Measurements from ENCODE around the gene SYT1.

SYT1 gene

DNA sequence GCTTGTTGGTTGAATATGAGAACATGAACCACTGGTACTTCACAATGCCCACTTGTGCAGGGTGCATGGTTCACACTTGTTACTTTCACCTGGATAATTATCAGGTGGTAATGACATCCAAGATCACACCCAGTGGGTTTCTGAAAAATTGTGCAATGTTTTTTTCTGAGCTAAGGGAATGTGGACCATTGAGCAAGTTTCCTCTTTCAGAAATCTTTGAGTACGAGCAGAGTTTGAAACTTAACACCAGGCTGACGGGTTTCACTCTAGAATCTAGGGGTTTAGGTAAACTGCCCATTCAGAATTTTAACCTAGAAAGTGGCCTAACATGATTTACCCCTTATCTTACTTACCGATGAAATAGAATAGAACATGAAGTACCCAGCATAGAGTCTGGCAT is 436.6 kb downstream of the SYT1 start:
- no peak for DNase-seq

- DNase-seq = no peak
These were observed 437.7 kb downstream of the SYT1 start for GRCh38 chr12:79302162-79302814.

- DNase-seq = no peak
These were observed 442.8 kb downstream of the SYT1 start for GRCh38 chr12:79307340-79307739.

GRCh38 chr12:79309039-79309438 is 444.5 kb downstream of the SYT1 start:
- no peak for DNase-seq

DNA sequence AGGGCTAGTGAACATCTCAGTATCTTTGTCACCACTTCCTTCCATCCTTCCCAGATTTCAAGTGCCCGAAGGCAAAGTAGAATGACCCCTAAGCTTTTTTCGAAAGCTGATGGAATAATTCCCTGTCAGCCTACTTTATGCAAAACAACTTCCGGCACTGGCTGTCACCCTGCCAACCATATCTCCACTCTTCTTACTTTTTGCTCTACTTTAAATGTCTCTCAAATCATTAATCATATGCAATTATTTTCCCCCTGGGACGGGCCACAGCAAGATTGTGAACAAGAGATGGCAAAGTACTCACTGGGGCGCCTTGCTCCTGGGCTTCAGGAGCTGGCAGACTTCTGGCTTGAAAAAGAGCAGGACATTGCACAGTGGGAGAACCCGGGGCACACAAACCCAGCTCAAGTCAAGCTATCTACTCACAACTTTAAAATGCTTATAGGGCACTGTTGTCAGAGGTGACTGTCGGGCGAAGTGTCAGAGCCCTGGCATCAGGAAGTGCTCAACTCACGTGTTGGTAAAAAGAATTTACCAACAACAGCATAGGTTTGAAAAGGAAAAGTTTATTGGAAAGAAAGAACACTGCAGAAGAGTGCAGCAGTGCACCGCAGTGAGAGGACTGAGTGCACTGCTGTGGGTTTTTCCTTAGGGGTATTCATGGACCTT is 452.7 kb downstream of the SYT1 start:
- no peak for DNase-seq

DNA sequence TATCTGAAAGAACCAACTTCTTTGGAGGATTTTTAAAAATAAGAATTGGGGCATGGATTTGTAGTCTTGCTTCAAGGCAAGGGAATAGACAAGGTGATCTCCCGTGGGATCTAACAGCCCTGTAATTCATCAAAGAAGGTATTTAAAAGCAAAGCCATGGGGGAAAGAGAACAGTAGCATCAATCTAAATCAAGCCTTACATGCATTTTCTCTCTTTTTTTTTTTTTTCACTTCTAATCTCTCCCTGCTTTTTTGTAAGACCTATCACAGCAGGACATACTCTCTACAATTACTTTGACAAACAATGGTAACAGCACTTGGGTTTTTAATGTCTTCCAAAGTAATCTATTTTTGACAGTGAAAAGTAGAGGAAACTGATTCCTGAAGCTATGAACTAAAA is 458.3 kb downstream of the SYT1 start:
- no peak for DNase-seq

DNA sequence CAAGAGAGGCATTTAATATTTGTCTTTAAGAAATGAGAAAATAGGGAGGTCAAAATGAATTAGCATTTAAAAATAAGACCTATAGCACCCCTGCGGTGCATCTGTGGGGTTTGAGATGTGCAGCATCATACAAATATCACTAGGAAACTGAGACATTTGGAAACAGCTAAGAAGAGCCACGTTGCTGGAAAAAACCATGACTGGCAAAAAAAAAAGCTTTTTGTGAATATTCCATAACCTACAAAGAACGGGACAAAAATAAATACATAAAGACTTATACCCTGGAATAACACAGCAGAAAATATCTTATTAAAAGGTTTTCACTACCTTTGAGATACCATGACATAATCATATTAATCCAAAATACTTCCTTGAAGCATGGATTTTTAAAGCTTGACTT is 460.0 kb downstream of the SYT1 start:
- DNase-seq = no peak

- no peak for DNase-seq
These were observed 461.6 kb downstream of the SYT1 start for GRCh38 chr12:79326222-79326621.

DNA sequence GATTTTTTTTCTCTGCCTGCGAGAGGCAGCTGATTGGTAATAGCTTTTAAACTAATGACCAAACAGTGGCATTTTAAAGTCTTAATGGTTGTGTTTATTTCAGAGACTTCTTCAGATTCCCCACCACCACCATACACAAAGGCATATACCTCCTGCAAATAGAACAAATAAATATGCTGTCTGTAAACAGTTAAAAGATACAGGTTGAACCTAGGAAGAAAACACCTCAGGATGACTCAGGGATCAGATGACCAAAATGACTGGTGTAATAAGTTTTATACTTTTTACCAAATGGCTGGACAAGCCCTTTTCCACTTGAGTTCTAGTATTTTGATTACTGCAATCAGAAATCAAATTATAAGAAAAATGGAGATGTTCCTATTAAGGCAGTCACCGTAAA is 462.1 kb downstream of the SYT1 start:
- DNase-seq = no peak

DNA sequence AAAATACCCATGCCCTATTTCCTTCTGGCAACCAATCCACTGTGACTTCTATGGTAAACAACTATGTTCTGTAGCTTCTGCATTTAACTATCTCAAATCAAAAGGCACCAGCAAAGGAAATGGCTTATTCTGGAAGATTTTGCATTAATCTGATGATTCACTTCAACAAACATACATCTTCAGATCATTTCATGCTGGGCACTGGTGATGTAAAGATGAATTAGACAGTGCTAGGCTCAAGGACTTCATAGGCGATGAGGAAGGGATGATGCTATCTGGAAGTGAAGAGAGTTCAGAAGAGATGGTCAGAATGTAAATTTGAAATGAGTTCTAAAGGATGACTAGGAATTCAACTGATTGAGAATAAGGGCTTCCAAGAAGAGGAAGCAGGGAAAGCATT is 462.9 kb downstream of the SYT1 start:
- DNase-seq = no peak

DNA sequence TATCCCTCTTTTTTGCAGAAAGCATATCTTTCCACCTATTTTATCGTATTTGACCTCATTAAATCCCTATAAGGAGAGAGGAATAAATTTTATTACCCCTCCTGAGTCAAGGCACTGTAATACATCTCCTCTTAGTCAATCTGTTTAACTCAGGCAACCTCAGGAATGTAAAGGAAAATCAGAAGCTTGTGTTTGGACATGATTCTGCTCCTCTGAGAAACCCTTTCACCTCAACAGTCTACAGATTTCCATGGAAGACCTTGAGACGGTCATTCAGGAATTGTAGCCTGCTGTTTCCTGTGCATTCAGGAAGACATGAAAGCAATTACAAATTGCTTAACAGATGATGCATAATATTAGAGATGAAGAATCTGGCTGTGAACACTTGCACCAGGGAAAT is 465.4 kb downstream of the SYT1 start:
- DNase-seq = no peak

DNA sequence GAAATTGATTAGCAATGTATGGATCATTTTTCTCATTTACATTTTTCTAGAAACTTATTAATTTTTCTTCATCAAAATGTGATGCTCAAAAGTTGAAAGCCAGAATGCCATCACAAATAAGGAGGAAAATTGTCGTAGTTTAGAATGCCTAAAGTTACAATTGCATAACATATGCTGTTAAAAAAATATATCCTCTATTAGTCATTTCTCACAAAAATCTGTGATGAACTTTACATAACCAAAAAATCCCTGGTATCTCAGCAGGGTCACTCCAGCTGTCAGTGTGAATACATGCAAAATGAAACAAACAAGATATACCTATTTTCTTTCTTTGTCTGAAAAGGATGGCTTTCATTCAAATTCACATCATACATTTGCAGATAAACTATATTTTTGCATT is 467.3 kb downstream of the SYT1 start:
- no peak for DNase-seq

GRCh38 chr12:79333144-79333543 is 468.6 kb downstream of the SYT1 start:
- no peak for DNase-seq

DNA sequence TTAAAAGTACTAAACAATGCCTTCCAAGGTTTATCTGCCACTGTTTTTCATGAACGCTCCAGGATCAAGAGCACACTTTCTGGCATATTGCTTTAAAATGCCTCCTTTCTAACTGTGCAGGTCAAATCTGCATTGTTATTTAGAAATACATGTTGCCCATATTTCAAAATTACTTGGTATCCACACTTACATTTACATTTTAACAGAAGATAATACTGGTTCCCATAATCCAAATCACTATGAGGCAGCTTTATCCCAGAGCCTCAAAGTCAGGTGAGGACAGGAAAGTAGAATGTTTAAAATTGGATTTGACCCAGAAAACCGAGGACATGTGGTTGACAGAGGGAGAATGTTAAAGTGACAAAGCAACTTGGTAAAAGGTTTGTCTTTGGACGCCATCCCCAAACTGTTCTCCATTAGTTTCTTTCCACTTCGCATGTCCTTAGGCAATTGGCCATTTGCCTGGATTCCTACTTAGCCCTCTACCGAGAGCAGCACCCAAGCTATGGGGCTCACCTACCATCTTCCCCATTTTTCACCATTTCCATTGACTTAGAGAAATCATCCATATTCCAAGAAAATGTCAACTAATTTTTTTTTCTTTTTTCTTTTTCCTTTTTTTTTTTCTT is 473.2 kb downstream of the SYT1 start:
- DNase-seq = no peak

DNA sequence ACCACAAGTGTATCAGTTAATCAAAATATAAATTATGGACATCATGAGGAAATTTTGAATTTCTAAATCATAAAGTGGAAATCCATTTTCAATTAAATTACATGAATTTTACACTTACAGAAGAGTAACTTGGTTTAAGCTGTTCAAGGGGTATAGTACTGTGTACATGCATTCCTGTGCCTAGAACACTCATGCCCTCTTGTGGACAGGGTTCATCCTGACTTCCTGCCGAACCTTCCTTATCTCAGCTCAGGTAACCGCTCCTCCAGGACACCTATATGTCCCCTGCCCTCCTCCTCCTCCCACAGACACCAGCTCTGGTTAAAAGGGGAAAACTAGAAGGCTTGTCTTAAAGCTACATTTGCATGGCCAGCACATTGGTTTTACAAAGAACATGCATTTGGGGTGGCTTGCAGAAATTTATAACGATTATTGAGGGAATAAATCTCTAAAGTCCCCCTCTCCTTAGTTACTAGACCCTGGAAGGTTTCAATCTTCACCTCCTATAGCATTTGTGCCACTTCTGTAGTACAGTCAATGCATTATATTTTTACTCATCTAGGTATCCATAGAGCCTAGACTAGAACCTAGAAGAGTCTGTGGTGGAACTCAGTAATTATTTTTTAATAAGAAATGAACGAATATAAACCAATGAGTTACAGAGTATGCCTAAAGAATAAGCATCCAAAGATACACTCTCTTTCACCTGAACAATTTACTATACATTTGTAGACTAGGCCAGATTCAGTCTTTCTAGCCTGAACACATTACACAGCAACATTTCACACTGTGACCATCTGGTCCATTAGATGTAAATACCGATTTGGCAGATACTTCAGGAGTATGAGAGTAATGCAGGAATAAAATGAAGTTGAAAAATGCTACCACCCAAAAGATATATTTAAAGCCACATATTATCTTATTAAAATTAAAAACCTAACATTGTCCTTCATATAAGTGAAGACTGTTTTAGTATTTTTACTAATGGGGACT is 480.6 kb downstream of the SYT1 start:
- no peak for DNase-seq

DNA sequence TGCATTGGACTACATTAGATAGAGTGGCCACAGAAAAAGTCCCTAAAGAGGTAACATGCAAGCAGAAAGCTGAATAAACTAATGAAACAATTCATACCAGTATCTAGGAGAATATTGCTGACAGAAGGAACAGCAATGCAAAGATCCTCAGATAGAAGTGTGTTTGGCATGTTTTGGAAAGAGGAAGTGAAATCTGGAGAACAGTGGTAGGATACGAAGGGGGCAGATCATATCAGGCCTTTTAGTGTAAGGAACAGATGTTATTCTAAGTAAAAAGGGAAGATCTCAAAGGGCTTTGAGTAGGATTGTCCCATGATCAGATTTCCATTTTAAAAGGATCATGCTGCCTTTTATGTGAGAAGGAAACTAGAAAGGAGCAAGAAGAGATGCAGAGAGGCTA is 483.3 kb downstream of the SYT1 start:
- DNase-seq = no peak

DNA sequence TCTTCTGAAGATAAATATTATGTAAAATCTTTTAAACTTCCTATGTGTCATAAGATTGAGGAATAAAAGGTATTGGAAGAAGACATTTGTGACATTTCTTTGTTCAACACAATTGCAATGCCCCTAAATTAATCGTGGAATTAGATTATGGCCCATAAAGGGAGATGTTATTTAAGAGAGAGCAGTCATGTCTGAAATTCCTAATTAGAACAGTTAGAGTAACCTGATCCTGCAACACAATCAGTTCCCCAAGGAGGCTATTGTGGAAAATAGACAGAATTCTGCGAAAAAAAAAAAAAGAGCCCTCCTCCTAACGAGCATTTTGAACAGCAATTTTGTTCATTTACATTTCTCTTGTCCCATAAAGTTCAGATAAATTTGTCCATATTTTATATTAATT is 486.7 kb downstream of the SYT1 start:
- no peak for DNase-seq

DNA sequence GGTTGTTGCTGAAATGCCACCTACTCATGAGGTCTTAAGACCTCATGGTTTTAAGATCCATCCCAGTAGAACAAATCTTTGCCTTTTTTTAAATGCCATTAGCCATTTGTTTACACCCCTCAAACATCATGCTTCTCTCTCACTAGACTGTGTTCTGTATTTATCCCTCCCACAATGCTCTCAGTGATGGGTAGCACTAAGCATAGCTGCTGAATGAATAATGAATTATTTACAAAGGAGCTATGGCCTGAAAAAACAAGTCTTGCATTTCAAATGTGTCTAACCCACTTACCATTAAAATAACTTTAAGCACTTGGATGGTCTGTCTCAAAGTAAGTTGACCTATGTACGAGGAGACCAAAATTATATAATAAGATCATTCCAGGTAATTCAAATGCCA is 491.6 kb downstream of the SYT1 start:
- no peak for DNase-seq

GRCh38 chr12:79357048-79357447 is 492.5 kb downstream of the SYT1 start:
- DNase-seq = no peak

- DNase-seq = no peak
These were observed 494.2 kb downstream of the SYT1 start for GRCh38 chr12:79358716-79359300.

DNA sequence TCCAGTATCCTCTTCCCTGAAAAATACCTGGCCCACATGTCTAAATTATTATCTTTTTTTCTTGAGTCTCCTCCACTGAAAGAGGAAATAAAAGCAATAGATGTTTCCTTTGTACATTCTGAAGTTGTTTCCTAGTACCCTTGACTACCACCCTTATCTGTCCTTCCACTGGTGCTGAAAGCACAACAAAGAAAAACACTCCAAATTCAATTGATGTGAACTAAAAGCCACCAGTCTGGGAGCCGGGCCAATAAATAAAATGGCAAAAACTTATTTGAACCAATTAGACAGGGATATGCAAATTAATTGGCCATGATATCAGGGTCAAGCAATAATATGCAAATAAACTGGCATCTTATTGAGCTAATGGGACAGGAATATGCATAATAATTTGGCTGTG is 495.7 kb downstream of the SYT1 start:
- no peak for DNase-seq

- DNase-seq = no peak
These were observed 496.4 kb downstream of the SYT1 start for GRCh38 chr12:79360936-79361335.

- no peak for DNase-seq
These were observed 499.6 kb downstream of the SYT1 start for GRCh38 chr12:79364197-79364596.

Data from stimulated activated CD4-positive, alpha-beta T cell treated with anti-CD3 and anti-CD28 coated beads, Interleukin-4, amount 100 ng/mL, for 1 hour (primary cell).